GM18526 (cell line): ENCODE results near the gene CREB3L1.

ENCODE experiments used
- POLR2A ChIP-seq: IDR thresholded peaks from 3 replicates; pipeline ENCODE4 v1.6.1; 2011; ENCODE audit not compliant: insufficient read length; ENCODE audit errors: extremely low read depth

The CREB3L1 gene

DNA sequence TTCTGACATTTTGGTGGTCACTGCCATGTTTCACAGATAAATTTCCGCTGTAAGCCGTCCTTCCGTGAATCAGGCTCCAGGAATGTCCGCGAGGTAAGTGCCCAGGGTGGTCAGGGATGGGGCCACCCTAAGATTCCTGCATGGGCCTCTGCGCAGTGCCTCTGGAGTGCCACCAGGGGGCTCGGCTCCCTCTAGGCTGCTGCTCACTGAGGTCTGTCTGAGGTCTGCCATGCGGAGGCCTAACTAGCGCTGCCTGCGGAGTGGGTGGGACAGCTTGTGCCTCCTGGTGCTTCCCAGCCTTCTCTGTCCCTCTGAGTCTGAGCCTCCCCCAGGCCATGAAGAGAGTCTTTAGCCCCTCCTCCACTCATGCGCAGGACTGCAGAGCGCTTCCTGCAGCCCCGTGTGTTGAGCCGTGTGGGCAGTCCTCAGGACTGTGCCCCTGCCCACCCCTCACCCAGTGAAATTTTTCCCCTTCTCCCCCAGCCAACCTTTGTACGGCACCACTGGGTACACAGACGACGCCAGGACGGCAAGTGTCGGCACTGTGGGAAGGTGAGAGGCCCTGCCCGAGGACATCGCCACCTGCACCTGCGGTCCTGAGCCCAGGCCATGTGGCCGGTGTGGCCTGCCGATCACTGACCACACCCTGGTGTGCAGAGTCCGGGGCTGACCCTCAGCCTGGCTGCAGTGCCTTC, 92.1 kb downstream of the CREB3L1 start:
- no peak for TF ChIP-seq POLR2A

- no peak for TF ChIP-seq POLR2A
Observed at GRCh38 chr11:46370253-46370652, 92.8 kb downstream of the CREB3L1 start.
